ENCODE data around the gene RAD9A. TPM values are rescaled to one million over a fixed set of nuclear protein-coding genes. Genes with fewer than 3 reads are reported as not detected.

RAD9A gene
- total and polyA plus RNA-seq, 2 of the 4 experiments (the other 2 are of a cell fraction): 2.0 to 10.3 TPM

DNA sequence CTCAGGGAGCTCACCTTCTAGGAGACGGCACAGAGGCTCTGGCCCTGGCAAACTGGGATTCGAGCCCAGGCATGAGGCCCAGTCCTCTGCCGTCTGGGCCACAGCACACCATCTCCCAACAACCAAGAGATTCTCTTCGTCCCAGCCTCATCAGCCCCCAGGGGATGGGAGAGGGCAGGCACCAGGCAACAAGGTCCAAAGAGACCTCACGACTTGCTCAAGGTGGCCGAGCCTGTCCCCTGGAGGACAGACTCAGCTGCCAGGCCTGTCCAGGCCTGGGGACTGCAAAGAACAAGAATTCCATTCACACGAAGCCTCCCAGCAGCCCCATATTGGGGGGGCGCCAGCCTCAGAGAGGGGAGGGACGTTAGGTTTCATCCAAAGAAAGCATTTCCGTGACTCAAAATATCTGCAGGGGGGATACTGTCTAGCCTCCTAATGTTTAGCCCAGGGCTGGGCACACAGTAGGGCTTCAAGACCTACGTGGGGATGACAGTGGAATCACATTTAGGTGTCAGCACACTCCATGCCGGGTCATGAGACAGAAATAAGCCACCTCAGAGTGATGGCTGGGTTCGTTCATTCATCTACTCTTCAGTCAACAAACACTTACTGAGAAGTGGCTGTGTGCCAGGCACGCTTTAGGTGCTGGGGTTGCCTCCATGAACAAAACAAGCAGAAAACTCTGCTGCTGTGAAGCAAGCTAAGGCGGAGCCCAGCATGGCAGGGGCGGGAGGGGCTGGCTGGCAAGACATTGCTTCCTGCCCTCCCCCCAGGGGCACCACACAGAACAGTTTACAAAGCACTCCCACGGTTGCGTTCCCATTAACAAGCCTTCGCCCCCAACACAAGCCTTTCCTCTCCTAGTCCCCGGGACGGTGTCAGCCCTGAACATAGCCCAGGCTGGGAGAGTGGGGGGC, 24.9 kb downstream of the RAD9A start:
- Histone ChIP-seq H2AFZ (replicated peaks; ENCODE audit: low read length, poor library complexity) (no peak overlapping the region), H2AK9ac (replicated peaks; ENCODE audit: low read depth, low read length, poor library complexity) (no peak overlapping the region), H3K4me2 (ENCODE audit: low read depth, low read length) (no peak overlapping the region), H2BK15ac (ENCODE audit: low read depth, low read length) (no peak overlapping the region), H2BK20ac (ENCODE audit: low read depth, low read length) (no peak overlapping the region), H3K4me3 (ENCODE audit: insufficient read depth, low read depth, low read length) (no peak overlapping the region), H3K4me1 (ENCODE audit: control insufficient read depth, insufficient read depth, low read length) (peaks cover 5% of the 10 kb centered on the region; the same call in 1 of the 2 replicates), H3K27me3 (ENCODE audit: control insufficient read depth, insufficient read depth, low read length) (peaks cover 20% of the 10 kb centered on the region), H4K8ac (ENCODE audit: low read depth in 2 of 2, low read length in 2 of 2) (no peak overlapping the region), H2AK5ac (ENCODE audit: low read depth, low read length) (no peak overlapping the region), H2BK120ac (ENCODE audit: low read depth, low read length) (no peak overlapping the region), H3K23ac (ENCODE audit: low read depth, low read length) (no peak overlapping the region), H3K9me1 (ENCODE audit: insufficient read depth, low read length) (no peaks in the 10 kb centered on the region), H3K56ac (ENCODE audit: extremely low read depth, insufficient read depth, low read length) (no peak overlapping the region), H3K79me1 (ENCODE audit: low read depth in 1 of 2, low read length in 2 of 2) (no peaks in the 10 kb centered on the region), H3K9me3 (ENCODE audit: control insufficient read depth, insufficient read depth, low read length) (no peaks in the 10 kb centered on the region), H4K91ac (ENCODE audit: insufficient read depth, low read depth, low read length) (no peak overlapping the region), H2BK5ac (ENCODE audit: low read depth, low read length, poor library complexity, severe bottlenecking) (no peak overlapping the region), H3K36me3 (ENCODE audit: control insufficient read depth, insufficient read depth, low read length) (no peaks in the 10 kb centered on the region), H4K5ac (ENCODE audit: low read depth, low read length) (no peak overlapping the region), H3K9ac (ENCODE audit: low read depth, low read length) (no peak overlapping the region), H4K20me1 (ENCODE audit: insufficient read depth, low read length) (no peaks in the 10 kb centered on the region), H3K18ac (ENCODE audit: low read depth, low read length) (no peak overlapping the region), H3K14ac (replicated peaks; ENCODE audit: low read depth, low read length) (no peak overlapping the region), H3K4ac (ENCODE audit: low read depth, low read length) (no peak overlapping the region), H3K27ac (ENCODE audit: insufficient read depth, low read length) (no peak overlapping the region)
- dilution Hi-C loops (cut with HindIII; ENCODE audit: low sequenced_read_pairs, unreplicated experiment): no loop called here
- DNase-seq (no peak), ATAC-seq (ENCODE audit: low read depth) (no peak)
- intact Hi-C loops (cut with micrococcal nuclease): no loop called here
- POLR2A ChIA-PET (ENCODE audit: unreplicated experiment): no interaction called here
- in situ Hi-C loops (cut with MboI; ENCODE audit: low sequenced_read_pairs): no loop called here
- CTCF ChIA-PET: no interaction called here
- 100% methylated on average over 1 of the region's 21 CpGs; no CpG with 5 or more reads in 1 of the 2 experiments for WGBS, 2 experiments (ENCODE audit: extremely low coverage in 2 of 2, insufficient read length in 1 of 2)
- BruUV-seq (replicated peaks): no TSS peak
- TF ChIP-seq MAFK (IDR thresholded peaks at IDR 0.05; ENCODE audit: low read depth, low read length) (no peak), BHLHE40 (IDR thresholded peaks at IDR 0.05; ENCODE audit: low read depth, low read length) (no peak), SMC3 (IDR thresholded peaks at IDR 0.05; ENCODE audit: low read depth, low read length) (no peak), NFE2L2 (IDR thresholded peaks at IDR 0.05; ENCODE audit: low read depth, low read length) (no peak), MXI1 (IDR thresholded peaks at IDR 0.05; ENCODE audit: borderline replicate concordance, low read depth, low read length) (no peak), RAD21 (IDR thresholded peaks at IDR 0.05; ENCODE audit: low read length) (no peak), RCOR1 (IDR thresholded peaks at IDR 0.05; ENCODE audit: insufficient replicate concordance, low read length) (no peak), FOS (IDR thresholded peaks at IDR 0.05; ENCODE audit: low read depth, low read length) (no peak), RFX5 (IDR thresholded peaks at IDR 0.05; ENCODE audit: low read depth, low read length) (no peak), CEBPB (IDR thresholded peaks at IDR 0.05; ENCODE audit: low read depth, low read length) (no peak), POLR2A (IDR thresholded peaks at IDR 0.05; ENCODE audit: low read depth, low read length) (no peak), MAZ (IDR thresholded peaks at IDR 0.05; ENCODE audit: borderline replicate concordance, low read depth, low read length) (no peak)
- TF ChIP-seq, protein P1, sequence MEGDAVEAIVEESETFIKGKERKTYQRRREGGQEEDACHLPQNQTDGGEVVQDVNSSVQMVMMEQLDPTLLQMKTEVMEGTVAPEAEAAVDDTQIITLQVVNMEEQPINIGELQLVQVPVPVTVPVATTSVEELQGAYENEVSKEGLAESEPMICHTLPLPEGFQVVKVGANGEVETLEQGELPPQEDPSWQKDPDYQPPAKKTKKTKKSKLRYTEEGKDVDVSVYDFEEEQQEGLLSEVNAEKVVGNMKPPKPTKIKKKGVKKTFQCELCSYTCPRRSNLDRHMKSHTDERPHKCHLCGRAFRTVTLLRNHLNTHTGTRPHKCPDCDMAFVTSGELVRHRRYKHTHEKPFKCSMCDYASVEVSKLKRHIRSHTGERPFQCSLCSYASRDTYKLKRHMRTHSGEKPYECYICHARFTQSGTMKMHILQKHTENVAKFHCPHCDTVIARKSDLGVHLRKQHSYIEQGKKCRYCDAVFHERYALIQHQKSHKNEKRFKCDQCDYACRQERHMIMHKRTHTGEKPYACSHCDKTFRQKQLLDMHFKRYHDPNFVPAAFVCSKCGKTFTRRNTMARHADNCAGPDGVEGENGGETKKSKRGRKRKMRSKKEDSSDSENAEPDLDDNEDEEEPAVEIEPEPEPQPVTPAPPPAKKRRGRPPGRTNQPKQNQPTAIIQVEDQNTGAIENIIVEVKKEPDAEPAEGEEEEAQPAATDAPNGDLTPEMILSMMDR (conservative IDR thresholded peaks at IDR 0.05; ENCODE audit: low read depth, low read length): no peak
- TF ChIP-seq, protein P2, sequence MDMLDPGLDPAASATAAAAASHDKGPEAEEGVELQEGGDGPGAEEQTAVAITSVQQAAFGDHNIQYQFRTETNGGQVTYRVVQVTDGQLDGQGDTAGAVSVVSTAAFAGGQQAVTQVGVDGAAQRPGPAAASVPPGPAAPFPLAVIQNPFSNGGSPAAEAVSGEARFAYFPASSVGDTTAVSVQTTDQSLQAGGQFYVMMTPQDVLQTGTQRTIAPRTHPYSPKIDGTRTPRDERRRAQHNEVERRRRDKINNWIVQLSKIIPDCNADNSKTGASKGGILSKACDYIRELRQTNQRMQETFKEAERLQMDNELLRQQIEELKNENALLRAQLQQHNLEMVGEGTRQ (IDR thresholded peaks at IDR 0.05; ENCODE audit: low read depth, low read length): no peak
- TF ChIP-seq, protein P3, sequence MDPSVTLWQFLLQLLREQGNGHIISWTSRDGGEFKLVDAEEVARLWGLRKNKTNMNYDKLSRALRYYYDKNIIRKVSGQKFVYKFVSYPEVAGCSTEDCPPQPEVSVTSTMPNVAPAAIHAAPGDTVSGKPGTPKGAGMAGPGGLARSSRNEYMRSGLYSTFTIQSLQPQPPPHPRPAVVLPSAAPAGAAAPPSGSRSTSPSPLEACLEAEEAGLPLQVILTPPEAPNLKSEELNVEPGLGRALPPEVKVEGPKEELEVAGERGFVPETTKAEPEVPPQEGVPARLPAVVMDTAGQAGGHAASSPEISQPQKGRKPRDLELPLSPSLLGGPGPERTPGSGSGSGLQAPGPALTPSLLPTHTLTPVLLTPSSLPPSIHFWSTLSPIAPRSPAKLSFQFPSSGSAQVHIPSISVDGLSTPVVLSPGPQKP (IDR thresholded peaks at IDR 0.05; ENCODE audit: borderline replicate concordance, low read depth, low read length): no peak
